Stimulated activated CD8-positive, alpha-beta memory T cell treated with anti-CD3 and anti-CD28 coated beads, Interleukin-7, amount 100 ng/mL, for 4 hours (primary cell): ENCODE results near the gene SHISA9.

Experiments used
- DNase-seq, 2 donors: peaks; one replicate each; pipeline ENCODE4 v3.0.0-alpha.2; 2020; ENCODE audit warnings: low read depth in 2 of 2

SHISA9 gene

DNA sequence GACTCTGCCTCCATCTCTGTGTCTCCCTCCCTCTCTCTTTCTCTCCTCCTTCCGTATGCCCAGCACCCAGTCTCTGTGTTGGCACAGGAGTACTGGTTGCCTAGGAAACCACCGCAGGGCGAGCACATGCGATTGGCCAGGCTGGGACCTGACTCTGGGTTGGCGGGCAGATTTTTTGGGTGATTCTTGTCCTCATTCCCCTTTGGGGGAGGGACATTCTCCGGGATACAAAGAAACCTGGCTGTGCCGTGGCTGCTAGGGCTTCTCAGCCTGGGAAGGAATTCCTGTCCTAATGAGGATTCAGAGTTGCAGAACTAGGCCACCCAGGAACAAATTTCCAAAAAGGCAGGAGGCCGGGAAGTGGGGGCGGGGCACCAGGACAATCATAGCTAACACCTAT, 168.9 kb downstream of the SHISA9 start:
- DNase-seq: no peak

DNA sequence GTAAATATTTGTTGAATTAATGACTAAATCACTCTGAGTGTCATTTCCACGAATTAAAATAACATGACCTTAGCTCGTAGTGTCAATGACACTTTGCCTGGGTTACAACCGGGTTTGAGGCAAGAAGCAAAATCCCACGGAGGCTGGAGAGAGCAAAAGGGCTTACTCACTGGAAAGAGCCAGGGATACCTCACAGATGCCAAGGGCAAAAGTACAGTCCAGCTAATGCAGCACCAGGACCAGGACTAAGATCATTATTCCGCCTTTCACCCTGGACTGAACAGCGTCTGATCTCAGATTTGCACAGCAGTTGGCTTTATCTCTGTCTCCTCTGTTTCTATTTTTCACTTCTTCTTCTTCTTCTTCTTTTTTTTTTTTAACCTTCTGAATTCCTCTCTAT, 175.5 kb downstream of the SHISA9 start:
- DNase-seq: no peak

DNA sequence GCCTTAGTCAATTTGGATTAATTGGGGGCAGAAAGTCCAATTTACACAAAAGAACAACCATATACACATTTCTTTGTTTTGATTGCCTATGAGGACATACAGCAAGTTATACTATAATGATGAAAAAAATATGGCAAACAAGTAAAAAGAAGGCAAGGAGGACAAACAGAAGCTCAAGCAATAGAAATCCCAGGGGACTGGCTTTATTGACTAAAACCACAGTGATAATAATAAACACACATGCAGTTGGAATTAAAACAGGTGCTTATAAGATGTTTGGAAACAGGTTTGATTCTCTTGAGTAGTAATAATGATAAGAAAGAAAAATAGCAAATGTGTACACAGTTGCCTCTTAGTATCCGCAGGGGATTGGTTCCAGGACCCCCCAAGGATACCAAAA, 176.4 kb downstream of the SHISA9 start:
- DNase-seq: no peak

DNA sequence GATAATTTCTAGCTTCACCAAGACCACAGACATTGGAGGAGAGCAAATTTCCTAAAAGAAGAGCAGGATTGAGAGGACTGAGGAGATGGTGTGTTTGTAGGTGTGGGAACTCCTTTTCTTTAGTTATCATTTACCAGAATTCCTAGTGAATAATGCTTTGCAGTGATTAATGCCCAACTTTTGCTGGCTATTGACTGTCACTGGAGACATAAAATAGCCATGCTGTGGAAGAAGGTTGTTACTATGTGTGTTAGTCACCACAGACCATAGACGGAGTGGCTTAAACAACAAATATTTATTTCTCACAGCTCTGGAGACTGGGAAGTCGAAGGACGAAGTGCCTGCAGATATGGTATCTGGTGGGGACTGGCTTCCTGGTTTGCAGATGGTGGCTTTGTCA, 179.1 kb downstream of the SHISA9 start:
- DNase-seq: no peak

DNA sequence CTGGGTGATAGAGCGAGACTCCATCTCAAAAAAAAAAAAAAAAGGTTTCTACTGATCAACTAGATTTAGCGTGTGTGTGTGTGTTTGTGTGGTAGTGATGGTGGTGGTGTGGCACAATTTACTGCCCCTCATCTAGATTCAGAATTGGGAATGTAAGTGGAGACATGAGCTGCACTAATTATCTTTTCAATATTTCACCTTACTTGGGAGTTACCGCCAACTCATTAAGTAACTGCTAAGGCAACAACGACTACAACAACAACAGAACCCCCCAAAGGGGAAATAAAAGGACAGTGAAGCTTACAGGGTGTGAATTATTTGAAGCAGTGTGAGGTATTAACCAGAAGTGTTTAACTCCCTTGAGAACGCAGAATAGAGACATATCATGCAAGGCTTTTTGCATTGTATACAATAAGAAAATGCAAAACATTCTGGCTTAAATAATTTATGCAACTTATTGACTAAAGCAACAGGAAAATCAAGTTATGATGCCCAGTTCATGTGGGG, 180.5 kb downstream of the SHISA9 start:
- no peak for DNase-seq

DNA sequence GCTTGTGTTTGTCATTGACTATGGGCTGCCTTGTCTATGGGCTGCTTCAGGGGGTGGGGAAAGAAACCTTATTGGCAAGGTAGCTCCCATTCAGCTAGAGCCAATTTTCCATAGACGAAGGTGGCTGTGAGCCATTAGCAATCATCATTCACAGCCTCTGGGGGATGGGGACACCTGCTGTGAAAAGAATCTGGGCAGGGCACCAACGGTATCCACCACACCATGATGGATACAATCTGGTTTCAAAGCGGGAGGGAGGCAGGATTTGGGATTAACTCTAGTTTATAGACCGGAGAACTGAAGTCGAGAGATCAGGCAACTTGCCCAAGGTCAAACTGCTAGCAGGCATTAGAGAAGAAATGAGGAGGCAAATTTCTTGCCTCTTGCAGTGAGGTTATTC, 182.3 kb downstream of the SHISA9 start:
- no peak for DNase-seq

DNA sequence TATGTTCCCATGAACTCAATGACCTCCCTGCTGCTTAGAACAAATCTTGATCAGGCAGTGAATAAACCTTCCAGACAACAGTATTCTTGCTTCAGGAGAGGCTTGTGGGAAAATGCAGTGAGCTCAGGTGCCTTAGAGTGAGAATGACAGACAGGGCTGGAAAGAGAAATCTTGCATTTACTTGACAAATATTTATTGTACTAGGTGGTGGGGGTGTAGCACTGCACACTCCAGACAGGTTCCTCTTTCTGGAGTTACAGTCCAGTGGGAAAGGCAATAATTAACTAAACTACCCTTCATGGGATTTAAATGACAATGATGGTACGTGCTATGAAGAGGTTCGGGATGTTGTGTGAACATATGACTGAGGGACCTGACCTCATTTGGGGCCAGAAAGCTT, 182.9 kb downstream of the SHISA9 start:
- no peak for DNase-seq

DNA sequence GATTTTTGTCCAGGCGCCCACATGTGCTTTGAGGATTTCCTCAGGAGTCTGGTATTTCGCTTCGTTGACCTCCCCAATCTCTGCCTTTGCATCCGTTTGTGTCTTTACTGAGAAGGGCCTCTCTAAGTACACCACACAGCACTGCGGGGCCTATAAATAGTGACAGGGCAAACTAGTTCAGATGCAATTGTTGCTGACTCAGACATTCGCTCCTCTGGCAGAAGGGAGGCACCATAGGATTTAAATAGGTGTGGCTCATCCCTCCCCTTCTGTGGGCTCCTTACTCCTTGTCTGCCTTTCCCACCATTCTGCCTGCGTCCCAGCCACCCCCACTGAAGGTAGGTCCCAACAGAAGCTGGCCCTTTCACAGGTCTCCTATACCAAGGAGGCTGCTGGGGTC, 192.3 kb downstream of the SHISA9 start:
- no peak for DNase-seq

DNA sequence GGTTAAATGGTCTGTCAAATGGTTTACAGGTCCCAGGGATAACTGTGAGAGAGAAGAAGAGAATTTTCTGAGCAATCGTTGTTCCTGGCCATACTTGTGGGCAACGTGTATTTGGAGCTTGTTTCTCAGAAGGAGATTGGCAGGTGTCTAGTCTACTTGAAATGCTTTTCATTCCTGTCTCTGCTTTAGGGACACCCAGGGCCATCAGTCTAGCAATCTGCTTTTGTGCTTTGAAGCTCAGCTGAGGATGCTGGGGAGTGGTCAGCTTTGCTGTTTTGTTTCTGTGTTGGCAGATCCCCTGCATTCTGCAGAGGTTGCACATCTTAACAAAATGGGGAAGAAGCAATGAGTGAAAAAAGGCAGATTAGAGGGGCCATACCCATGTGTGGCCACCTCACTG, 193.7 kb downstream of the SHISA9 start:
- no peak for DNase-seq

DNA sequence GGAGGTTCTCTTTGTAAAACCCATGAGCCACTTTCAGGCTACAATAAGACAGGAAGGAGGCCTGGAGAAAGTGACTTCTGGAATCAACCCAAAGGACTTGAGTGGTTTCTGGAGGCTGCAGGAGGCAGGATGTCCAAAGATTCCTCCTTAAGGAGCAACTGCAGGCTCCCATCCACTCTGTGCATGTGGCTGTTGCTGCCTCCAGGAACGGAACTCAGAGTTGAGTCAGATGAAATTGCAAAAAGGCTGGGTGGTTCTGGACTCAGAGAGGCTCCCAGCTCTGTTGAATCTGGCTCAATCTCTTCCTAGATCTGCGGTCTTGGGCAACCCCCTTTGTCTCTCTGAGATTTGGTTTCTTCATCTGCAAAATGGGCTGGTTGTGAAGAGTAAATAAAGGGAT, 197.1 kb downstream of the SHISA9 start:
- DNase-seq: no peak

DNA sequence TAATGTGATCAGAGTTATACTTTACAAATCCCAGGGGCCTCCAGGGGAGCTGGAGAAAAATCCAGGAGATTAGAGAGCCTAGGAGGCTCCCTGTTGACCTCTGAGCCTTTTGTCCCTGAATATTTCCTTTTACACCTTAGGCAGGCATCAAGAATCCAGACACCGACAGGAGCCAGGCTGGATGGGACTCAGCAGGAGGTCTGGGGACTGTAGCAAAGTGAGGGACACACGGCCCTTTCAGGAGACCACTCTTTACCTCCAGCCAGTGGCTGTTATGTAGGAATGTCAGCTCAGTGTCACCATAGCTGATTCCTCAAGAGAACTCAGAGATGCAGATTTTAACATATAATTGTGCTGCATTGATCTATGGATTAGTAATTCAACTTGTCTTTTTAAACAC, 198.4 kb downstream of the SHISA9 start:
- no peak for DNase-seq

DNA sequence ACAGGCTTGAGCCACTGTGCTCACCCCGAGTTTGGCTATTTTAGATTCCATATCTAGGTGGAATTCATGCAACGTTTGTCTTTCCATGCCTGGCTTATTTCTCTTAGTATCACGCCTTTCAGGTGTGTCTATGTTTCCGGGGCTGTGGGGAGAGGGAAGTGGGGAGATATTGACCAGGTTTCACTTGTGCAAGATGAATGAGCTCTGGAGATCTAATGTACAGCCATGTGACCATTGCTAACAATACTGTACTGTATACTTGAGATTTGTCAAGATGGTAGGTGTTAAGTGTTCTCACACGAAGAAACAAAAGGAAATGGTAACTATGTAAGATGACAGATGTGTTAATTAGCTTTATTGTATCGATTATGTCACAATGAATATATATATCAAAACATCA, 199.6 kb downstream of the SHISA9 start:
- DNase-seq: no peak

DNA sequence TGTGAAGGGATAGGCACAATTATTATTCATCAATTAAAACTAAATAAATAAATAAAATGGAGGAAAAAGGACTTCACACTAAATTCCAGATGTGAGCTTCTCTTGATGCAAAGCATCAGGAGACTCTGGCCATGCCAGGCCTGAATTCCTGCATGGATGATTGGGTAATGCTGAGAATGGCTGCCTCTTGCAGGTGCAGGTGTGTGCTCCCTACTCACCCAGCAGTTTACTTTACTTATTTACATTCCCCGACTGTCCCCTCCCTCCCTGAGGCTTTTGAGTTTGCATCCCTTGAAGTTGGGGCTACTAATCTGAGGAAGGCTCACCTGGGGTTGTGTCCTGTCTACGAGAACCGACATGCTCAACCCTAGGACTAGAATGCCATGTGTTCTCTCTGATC, 200.4 kb downstream of the SHISA9 start:
- no peak for DNase-seq

DNA sequence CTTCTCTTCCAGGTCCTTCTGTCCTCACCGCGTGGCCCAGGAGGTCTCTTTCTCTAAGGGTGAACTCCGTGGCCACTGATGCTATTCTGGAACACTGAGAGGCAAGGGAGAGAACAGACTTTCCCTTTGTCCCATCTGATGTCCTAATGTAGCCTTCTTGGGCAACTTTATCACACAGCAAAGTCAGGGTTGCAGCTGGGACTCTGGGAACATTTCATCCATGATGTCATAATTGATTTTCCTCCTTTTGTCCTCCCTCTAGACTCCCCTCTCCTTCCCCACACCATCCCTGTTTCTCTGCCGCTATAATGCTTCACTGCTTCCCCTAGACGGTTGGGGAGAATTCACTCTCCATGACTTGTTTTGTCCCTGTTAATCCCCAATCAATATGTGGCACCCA, 201.0 kb downstream of the SHISA9 start:
- DNase-seq: no peak

DNA sequence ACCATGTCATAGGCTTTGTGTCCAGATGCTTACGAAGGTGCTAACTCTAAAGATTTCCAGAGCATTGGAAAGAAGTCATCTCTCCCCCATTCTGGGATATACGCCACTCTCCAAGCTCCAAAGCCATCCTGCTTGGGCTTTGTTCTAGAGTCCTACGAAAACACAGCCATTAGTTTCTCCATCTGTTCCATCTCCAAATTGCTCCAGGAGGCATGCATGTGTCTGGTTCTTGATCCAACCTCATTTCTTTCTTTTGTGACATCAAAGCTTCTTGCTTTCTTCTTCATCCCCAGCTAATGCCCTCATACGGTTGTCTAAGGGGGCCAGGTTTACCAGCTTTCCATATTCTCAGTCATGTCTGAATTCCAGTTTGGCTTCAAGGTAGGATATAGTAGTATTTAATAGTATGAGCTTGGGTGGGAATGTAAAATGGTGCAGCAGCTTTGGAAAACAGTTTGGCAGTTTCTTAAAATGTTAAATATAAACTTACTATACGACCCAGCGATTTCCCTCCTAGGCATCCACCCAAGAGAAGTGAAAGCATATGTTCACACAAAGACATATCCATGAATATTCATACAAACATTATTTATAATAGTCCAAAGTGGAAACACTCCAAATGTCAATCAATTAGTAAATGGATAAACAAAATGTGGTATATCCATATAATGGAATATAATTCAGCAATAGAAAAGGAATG, 202.6 kb downstream of the SHISA9 start:
- DNase-seq: no peak

DNA sequence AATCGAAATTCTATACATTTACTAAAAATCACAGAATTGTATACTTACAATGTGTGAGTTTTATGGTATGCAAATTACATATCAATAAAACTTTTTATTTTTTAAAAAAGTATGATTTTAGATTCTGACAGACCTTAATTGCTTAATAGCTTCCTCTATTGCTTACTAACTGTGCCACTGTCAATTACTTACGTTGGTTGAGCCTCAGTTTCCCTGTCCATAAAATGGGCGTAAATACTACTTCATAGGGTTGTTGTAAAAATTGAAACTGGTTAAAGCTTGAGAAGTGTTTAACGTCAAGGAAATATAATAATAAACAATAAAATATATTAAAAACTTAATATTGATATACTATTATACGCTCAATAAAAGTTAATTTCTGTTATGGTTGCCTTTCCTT, 203.4 kb downstream of the SHISA9 start:
- no peak for DNase-seq

DNA sequence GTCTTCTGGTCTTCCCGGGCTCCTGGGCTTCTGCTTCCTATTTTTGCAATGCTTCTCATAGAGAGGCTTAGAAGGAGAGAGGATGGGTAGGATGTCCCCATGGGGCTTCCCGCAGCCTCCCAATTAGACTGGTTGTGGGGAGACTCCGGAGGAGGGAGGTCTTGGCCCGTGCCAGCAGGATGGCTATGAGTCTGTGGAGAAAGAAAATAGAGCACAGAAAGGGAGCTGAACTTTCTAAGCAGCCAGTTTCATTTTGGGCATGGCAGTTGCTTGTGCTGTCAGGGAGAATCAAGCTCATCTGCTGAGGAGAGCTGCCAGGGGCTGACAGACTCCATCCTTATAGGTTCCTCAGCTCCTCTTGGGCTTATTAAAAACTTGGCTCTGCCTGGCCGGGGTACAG, 204.0 kb downstream of the SHISA9 start:
- no peak for DNase-seq

DNA sequence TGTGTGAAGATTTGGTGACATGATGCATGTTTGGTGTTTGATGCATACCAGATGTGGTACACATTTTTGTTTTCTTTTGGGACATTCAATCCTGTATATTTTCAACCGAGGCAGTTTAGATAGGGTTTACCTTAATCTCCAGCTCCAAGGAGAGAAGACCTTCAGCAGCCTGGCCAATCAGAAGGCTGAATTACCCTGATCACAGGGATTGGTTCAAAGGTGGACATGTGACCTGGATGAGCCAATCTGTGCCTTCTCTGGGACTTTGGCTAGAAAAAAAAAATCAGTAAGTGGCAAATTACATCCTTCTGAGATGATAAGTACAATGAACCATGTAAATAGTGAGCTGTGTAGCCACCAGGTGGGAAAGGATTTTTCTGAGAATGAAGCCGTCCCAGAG, 205.1 kb downstream of the SHISA9 start:
- DNase-seq: no peak

DNA sequence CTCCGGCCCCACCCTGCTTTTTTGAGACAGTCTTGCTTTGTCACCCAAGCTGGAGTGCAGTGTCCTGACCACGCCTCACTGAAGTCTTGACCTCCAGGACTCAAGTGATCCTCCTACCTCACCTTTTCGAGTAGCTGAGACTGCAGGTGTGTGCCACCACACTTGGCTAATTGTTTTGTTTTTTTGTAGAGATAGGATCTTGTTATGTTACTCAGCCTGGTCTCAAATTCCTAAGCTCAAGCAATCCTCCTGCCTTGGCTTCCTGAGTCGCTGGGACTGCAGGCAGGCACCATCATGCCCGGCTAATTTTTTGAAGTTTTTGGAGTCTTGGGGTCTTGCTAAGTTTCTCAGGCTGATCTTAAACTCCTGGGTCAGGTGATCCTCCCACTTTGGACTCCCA, 206.7 kb downstream of the SHISA9 start:
- no peak for DNase-seq

DNA sequence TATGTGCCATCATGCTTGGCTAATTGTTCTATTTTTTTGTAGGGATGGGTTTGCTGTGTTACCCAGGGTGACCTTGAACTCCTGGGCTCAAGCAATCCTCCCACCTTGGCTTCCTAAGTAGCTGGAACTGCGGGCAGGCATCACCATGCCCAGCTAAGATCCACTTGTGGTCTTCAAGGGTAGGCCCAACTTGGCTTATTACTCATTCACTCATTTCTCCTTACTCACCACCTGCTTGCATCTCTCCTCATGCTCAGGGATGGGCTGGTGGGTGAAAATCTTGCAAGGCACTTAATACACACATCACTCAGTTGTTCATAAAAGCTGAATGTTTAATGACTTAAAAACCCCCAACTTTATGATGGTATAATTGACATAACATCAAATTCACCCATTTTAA, 207.8 kb downstream of the SHISA9 start:
- no peak for DNase-seq

DNA sequence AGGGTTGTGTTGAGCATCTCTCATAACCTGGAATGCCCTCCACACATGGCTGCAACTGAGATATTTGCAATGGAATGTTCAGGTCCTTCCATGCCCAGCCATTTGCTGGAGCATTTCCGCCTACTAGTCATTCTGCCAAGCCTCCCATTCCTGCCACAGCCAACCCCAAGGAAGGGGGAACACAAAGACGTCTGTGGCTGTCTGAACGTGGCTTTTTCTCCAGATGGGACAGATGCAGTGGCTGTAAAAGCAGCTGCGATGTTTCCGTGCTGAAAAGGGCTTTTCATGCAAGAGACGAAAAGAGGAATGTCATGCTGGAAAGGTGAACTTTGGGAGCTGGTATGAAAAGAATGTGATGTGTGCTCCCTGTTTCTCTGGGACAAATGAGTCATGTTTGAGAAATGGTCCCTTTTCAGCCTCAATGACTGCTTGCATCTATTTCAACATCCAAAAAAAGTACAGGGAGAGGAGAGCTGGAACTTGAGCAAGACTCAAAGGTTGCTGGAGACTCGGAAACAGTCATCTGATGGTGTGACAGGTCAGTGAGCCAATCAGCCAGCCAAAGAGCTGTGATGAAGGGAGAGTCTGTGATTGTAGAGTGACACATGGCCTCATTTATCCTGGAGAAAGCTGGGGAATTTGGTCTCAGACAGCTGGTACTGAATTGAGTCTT, 208.9 kb downstream of the SHISA9 start:
- DNase-seq: no peak

DNA sequence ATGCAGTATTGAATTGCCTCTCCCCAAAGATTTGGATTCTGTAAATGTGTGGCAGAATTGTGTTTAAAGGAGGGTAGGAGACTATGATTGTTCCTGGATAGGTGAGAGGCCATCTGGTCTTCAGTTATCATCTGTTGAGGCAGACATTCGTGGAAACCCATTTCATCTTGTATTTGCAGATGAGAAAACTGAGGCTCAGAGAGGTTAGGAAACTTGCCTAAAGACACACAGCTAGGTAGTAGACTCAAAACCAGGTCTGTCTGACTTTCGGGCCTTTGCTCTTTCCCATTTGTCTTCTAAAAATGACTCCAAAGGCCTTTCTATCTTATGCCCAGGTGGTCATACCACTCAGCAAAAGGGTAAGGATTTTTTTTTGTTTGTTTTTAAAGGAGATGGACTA, 210.3 kb downstream of the SHISA9 start:
- DNase-seq: no peak

DNA sequence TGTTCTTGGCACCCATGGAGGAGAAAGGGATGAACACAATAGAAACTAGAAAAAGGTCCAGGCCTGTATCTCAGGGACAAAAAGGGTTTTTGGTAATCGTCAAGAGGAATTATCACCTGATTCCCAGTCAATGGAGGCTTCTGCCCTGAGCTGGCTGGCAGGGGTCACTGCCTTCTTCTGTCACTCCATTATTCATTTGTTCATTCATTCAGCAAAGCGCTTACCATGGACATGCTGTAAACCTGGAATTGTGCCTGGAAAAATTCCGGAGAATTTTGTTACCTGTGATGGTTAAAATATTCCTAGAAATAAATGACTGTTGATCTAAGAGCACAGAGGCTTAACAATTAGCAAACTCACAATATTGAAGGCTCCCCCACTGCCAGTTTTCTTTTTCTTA, 212.3 kb downstream of the SHISA9 start:
- no peak for DNase-seq

DNA sequence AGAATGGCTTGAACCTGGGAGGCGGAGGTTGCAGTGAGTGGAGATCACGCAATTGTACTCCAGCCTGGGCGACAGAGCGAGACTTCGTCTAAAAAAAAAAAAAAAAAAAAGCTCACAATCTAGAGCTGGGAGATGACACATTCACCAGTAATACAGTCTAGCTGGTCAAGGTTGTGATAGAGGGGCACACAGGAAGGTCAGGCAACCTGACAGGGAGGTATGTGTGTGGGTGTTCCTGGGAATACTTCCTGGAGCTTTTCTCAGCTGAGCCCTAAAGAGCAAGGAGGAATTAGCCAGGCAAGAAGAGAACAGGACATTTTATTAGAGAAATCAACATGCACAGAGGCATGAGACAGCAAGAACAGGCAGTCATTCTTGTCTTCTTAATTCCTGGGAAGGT, 216.7 kb downstream of the SHISA9 start:
- DNase-seq: no peak
